Gastroesophageal sphincter (tissue), 2 donors: Measurements from ENCODE around the gene SV2C.

ENCODE experiments used
- POLR2A ChIP-seq, 2 donors: fragments of 450-650 bp; IDR thresholded peaks; one replicate each; pipeline ENCODE4 v1.6.1; 2017; ENCODE audit warnings: antibody characterized with exemption in 2 of 2, mild to moderate bottlenecking in 2 of 2, moderate library complexity in 1 of 2
- POLR2AphosphoS5 ChIP-seq: sonication (generic); formaldehyde crosslinking; IDR thresholded peaks from one replicate; pipeline ENCODE4 v1.6.1; 2017; ENCODE audit warnings: antibody characterized with exemption

- TF ChIP-seq POLR2AphosphoS5 (no peak), POLR2A (IDR thresholded peaks at IDR 0.05) (no peak)
Observed at GRCh38 chr5:76325326-76325725, 242.1 kb downstream of the SV2C start.
